Trophoblast cell (in vitro differentiated cells and primary cell): Measurements from ENCODE around the gene PREX1.

Experiments used
- DNase-seq, 2 donors: peaks; one replicate each; pipeline ENCODE4 v3.0.0-alpha.2; 2016
- H2AFZ ChIP-seq: 2 replicates; pipeline ENCODE4 v1.6.1; 2013; ENCODE audit warnings: low read length, moderate library complexity, mild to moderate bottlenecking; ENCODE audit not compliant: insufficient read depth, poor library complexity
- H2AK5ac ChIP-seq: 2 replicates; pipeline ENCODE4 v1.6.1; 2013; ENCODE audit warnings: mild to moderate bottlenecking, low read length
- H2BK120ac ChIP-seq: 2 replicates; pipeline ENCODE4 v1.6.1; 2013; ENCODE audit warnings: low read length, mild to moderate bottlenecking, moderate library complexity; ENCODE audit not compliant: insufficient read depth, poor library complexity
- H2BK12ac ChIP-seq: 2 replicates; pipeline ENCODE4 v1.6.1; 2013; ENCODE audit warnings: mild to moderate bottlenecking, low read length, moderate library complexity
- H2BK5ac ChIP-seq: 2 replicates; pipeline ENCODE4 v1.6.1; 2013; ENCODE audit warnings: low read length, low read depth, moderate library complexity, mild to moderate bottlenecking; ENCODE audit not compliant: poor library complexity
- H3K14ac ChIP-seq: 2 replicates; pipeline ENCODE4 v1.6.1; 2013; ENCODE audit warnings: mild to moderate bottlenecking, low read length
- H3K18ac ChIP-seq: 2 replicates; pipeline ENCODE4 v1.6.1; 2013; ENCODE audit warnings: mild to moderate bottlenecking, low read length
- H3K23ac ChIP-seq: 2 replicates; pipeline ENCODE4 v1.6.1; 2013; ENCODE audit warnings: low read length
- H3K27ac ChIP-seq: 2 replicates; pipeline ENCODE4 v1.5.1; 2013; ENCODE audit warnings: low read depth, mild to moderate bottlenecking, inconsistent platforms, low read length, moderate library complexity
- H3K27me3 ChIP-seq: 2 replicates; pipeline ENCODE4 v1.6.1; 2013; ENCODE audit warnings: inconsistent platforms, mild to moderate bottlenecking, low read length, moderate library complexity; ENCODE audit not compliant: insufficient read depth
- H3K36me3 ChIP-seq, 2 experiments: 1 replicate in 1 of 2; 2 replicates in 1 of 2; pipeline ENCODE4 v1.6.1; 2013; ENCODE audit warnings: low read length in 2 of 2, mild to moderate bottlenecking in 2 of 2, moderate library complexity in 1 of 2; ENCODE audit not compliant: insufficient read depth in 2 of 2, control insufficient read depth in 1 of 2
- H3K4ac ChIP-seq: 2 replicates; pipeline ENCODE4 v1.6.1; 2013; ENCODE audit warnings: low read depth, mild to moderate bottlenecking, low read length, moderate library complexity
- H3K4me1 ChIP-seq, 2 experiments: 1 replicate in 1 of 2; 2 replicates in 1 of 2; pipeline ENCODE4 v1.6.1; 2013; ENCODE audit warnings: low read length in 2 of 2, mild to moderate bottlenecking in 2 of 2, moderate library complexity in 1 of 2; ENCODE audit not compliant: insufficient read depth in 2 of 2, control insufficient read depth in 1 of 2
- H3K4me2 ChIP-seq: 2 replicates; pipeline ENCODE4 v1.6.1; 2013; ENCODE audit warnings: inconsistent platforms, mild to moderate bottlenecking, low read length, moderate library complexity
- H3K4me3 ChIP-seq: 2 replicates; pipeline ENCODE4 v1.5.1; 2013; ENCODE audit warnings: mild to moderate bottlenecking, low read depth, low read length, inconsistent platforms
- H3K79me1 ChIP-seq: one replicate; pipeline ENCODE4 v1.6.1; 2013; ENCODE audit warnings: low read length
- H3K79me2 ChIP-seq: 2 replicates; pipeline ENCODE4 v1.6.1; 2013; ENCODE audit warnings: low read length, mild to moderate bottlenecking; ENCODE audit not compliant: control insufficient read depth, insufficient read depth, poor library complexity
- H3K9ac ChIP-seq: 2 replicates; pipeline ENCODE4 v1.6.1; 2013; ENCODE audit warnings: mild to moderate bottlenecking, low read length
- H3K9me3 ChIP-seq: 2 replicates; pipeline ENCODE4 v1.6.1; 2013; ENCODE audit warnings: low read depth, mild to moderate bottlenecking, control low read depth, inconsistent platforms, low read length; ENCODE audit not compliant: insufficient read depth
- H4K12ac ChIP-seq: 2 replicates; pipeline ENCODE4 v1.6.1; 2013; ENCODE audit warnings: low read depth, mild to moderate bottlenecking, low read length, moderate library complexity
- H4K8ac ChIP-seq: 2 replicates; pipeline ENCODE4 v1.6.1; 2013; ENCODE audit warnings: low read depth, mild to moderate bottlenecking, low read length, moderate library complexity
- H4K91ac ChIP-seq: one replicate; pipeline ENCODE4 v1.6.1; 2013; ENCODE audit warnings: low read depth, mild to moderate bottlenecking, low read length, moderate library complexity
- WGBS: extraction: QIAGEN DNeasy Blood & Tissue Kit; methylation state at CpG from one replicate; pipeline ENCODE4 v1.1.7; 2013; ENCODE audit warnings: missing lambda C conversion rate; ENCODE audit not compliant: insufficient read length, insufficient coverage; ENCODE audit errors: extremely low coverage; 5-methylcytosine and 5-hydroxymethylcytosine counted together

The PREX1 gene

GRCh38 chr20:48743807-48744206, 84.0 kb downstream of the PREX1 start:
- Histone ChIP-seq H2BK12ac (no peak overlapping the region), H3K9ac (no peak overlapping the region), H2AFZ (no peak overlapping the region), H3K79me2 (no peaks in the 10 kb centered on the region), H3K18ac (no peak overlapping the region), H4K8ac (no peak overlapping the region), H2AK5ac (no peak overlapping the region), H3K27me3 (no peaks in the 10 kb centered on the region), H2BK5ac (no peak overlapping the region), H3K4me2 (no peak overlapping the region), H2BK120ac (no peak overlapping the region), H3K23ac (no peak overlapping the region), H3K79me1 (no peaks in the 10 kb centered on the region), H3K9me3 (no peaks in the 10 kb centered on the region), H3K36me3 (no peaks in the 10 kb centered on the region), H3K4ac (no peak overlapping the region), H3K4me1 (no peaks in the 10 kb centered on the region), H4K91ac (no peak overlapping the region), H3K27ac (no peak overlapping the region), H3K4me3 (no peak overlapping the region), H3K14ac (no peak overlapping the region), H4K12ac (no peak overlapping the region)
- WGBS = no CpG with 5 or more reads among the region's 5 CpGs
- DNase-seq = no peak

- Histone ChIP-seq H3K4me3 (no peak overlapping the region), H4K8ac (no peak overlapping the region), H2AFZ (no peak overlapping the region), H3K23ac (no peak overlapping the region), H3K36me3 (no peaks in the 10 kb centered on the region), H3K79me2 (no peaks in the 10 kb centered on the region), H2BK120ac (no peak overlapping the region), H3K4ac (no peak overlapping the region), H2AK5ac (no peak overlapping the region), H3K4me1 (no peaks in the 10 kb centered on the region), H3K14ac (no peak overlapping the region), H3K9ac (no peak overlapping the region), H2BK5ac (no peak overlapping the region), H4K91ac (no peak overlapping the region), H3K4me2 (no peak overlapping the region), H3K18ac (no peak overlapping the region), H3K9me3 (no peaks in the 10 kb centered on the region), H3K79me1 (no peaks in the 10 kb centered on the region), H2BK12ac (no peak overlapping the region), H3K27me3 (no peaks in the 10 kb centered on the region), H4K12ac (no peak overlapping the region), H3K27ac (no peak overlapping the region)
- WGBS = no CpG with 5 or more reads among the region's 16 CpGs
- DNase-seq = no peak
Observed at GRCh38 chr20:48742912-48743680, 84.7 kb downstream of the PREX1 start.

GRCh38 chr20:48742233-48742632, 85.6 kb downstream of the PREX1 start:
- Histone ChIP-seq H3K4me3 (no peak overlapping the region), H3K4me2 (no peak overlapping the region), H2BK5ac (no peak overlapping the region), H3K27me3 (no peaks in the 10 kb centered on the region), H3K79me2 (no peaks in the 10 kb centered on the region), H3K27ac (no peak overlapping the region), H3K79me1 (no peaks in the 10 kb centered on the region), H3K4me1 (no peaks in the 10 kb centered on the region), H2BK12ac (no peak overlapping the region), H4K8ac (no peak overlapping the region), H2BK120ac (no peak overlapping the region), H4K12ac (no peak overlapping the region), H4K91ac (no peak overlapping the region), H2AFZ (no peak overlapping the region), H3K4ac (no peak overlapping the region), H2AK5ac (no peak overlapping the region), H3K18ac (no peak overlapping the region), H3K14ac (no peak overlapping the region), H3K23ac (no peak overlapping the region), H3K36me3 (no peaks in the 10 kb centered on the region), H3K9me3 (no peaks in the 10 kb centered on the region), H3K9ac (no peak overlapping the region)
- DNase-seq = no peak
- WGBS = no CpG with 5 or more reads among the region's 6 CpGs

- no peaks in the 10 kb centered on the region for H3K79me2 ChIP-seq
- no peak overlapping the region for H4K12ac ChIP-seq
Observed at GRCh38 chr20:48741669-48742068, 86.1 kb downstream of the PREX1 start.

More at GRCh38 chr20:48741669-48742068, 86.1 kb downstream of the PREX1 start:
- Histone ChIP-seq H3K27me3 (no peaks in the 10 kb centered on the region), H2AK5ac (no peak overlapping the region), H3K79me1 (no peaks in the 10 kb centered on the region), H3K36me3 (no peaks in the 10 kb centered on the region), H2BK5ac (no peak overlapping the region), H3K4me2 (no peak overlapping the region), H3K9me3 (no peaks in the 10 kb centered on the region), H3K18ac (no peak overlapping the region), H3K4ac (no peak overlapping the region), H3K27ac (no peak overlapping the region), H3K23ac (no peak overlapping the region), H4K8ac (no peak overlapping the region), H2BK120ac (no peak overlapping the region), H3K9ac (no peak overlapping the region), H2BK12ac (no peak overlapping the region), H3K4me3 (no peak overlapping the region), H3K14ac (no peak overlapping the region), H4K91ac (no peak overlapping the region), H3K4me1 (no peaks in the 10 kb centered on the region), H2AFZ (no peak overlapping the region)
- no CpG with 5 or more reads among the region's 9 CpGs for WGBS
- DNase-seq = no peak
